IPS-18a (cell line): Measurements from ENCODE around the gene DISC1.
"Not testable (repeated sequence)": the region's sequence is repeated elsewhere in the genome, so short reads cannot be mapped to it uniquely, and the experiment has no call there.

ENCODE experiments used
- H3K27ac ChIP-seq: one replicate; pipeline ENCODE4 v1.5.1; 2013; ENCODE audit warnings: low read length
- H3K27me3 ChIP-seq: one replicate; pipeline ENCODE4 v1.6.1; 2013; ENCODE audit warnings: mild to moderate bottlenecking, low read length; ENCODE audit not compliant: control insufficient read depth, insufficient read depth
- H3K36me3 ChIP-seq: one replicate; pipeline ENCODE4 v1.6.1; 2013; ENCODE audit warnings: low read depth, low read length; ENCODE audit not compliant: control insufficient read depth
- H3K4me1 ChIP-seq: one replicate; pipeline ENCODE4 v1.6.1; 2013; ENCODE audit warnings: low read depth, low read length; ENCODE audit not compliant: control insufficient read depth
- H3K4me3 ChIP-seq: one replicate; pipeline ENCODE4 v1.5.1; 2013; ENCODE audit warnings: low read length
- H3K9ac ChIP-seq: one replicate; pipeline ENCODE4 v1.6.1; 2013; ENCODE audit warnings: mild to moderate bottlenecking, low read length, moderate library complexity
- H3K9me3 ChIP-seq: one replicate; pipeline ENCODE4 v1.6.1; 2013; ENCODE audit warnings: low read depth, low read length; ENCODE audit not compliant: control insufficient read depth

DISC1 gene

DNA sequence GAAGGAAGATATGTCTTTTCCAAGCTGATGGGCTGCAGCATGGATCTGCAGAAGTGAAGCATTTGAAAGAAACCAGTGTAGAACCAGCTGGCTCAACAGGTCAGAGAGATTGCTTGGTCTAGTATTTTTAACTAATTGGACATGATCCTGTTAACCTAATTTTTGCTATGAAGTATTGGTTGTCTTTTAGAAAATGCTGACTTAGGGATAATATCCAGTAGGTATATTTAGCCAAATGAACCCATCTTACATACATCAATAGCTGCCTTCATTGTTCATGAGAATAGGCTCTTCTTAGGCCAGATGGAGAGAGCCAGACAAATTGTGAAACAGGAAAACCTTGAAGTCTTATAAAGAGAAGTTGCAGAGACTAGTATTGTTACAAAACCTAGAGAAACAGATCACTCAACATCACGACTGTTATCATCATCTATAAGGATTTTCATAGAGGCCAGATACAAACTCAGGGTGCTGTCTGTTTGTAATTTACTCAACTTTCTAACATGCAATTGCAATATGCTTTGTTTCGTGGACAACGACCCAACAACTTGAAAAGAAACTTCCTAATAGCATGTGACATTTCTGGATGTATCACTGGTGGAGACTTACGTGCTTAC lies 148.2 kb downstream of the DISC1 start:
- Histone ChIP-seq H3K27me3 (no peaks in the 10 kb centered on the region), H3K36me3 (no peaks in the 10 kb centered on the region), H3K4me1 (peaks cover 7% of the 10 kb centered on the region), H3K9me3 (no peaks in the 10 kb centered on the region), H3K9ac (no peak overlapping the region), H3K27ac (no peak overlapping the region), H3K4me3 (no peak overlapping the region)

DNA sequence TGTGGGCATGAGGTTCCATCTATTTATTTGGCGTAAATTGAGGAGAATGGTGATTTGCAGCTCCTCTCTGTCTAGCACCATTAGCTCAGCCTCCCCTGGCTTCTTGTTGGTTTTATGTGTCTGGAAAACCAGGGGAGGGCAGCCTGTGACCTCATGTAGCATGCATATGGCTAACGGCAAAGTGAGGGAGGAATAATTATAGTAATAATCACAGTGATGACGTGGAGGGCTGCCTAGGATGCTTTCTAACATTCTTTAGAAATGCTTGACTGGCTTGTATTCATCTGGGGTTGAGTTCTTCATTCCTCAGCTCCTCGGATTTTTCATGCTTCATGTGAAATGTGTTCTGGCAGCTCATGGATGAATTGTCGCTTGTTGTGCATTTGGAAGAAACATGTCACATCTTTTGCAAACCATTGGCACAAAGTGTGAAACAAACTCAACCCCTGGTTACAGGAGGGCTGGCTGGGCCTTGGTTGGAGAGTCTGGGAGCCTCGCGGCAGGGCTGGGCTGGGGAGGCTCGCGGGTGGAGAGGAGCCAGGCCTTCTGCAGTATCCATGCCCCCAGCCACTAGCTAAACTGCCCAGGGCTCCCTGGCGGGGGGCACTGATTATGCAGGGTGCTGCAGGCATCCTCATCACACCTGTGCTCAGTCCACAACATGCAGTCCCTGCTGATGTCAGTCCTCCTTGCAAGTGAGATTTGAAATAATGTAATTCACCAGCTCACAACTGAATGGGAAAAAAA lies 149.6 kb downstream of the DISC1 start:
- Histone ChIP-seq H3K36me3 (no peaks in the 10 kb centered on the region), H3K27me3 (no peaks in the 10 kb centered on the region), H3K27ac (no peak overlapping the region), H3K9me3 (no peaks in the 10 kb centered on the region), H3K9ac (no peak overlapping the region), H3K4me3 (no peak overlapping the region), H3K4me1 (no peaks in the 10 kb centered on the region)

DNA sequence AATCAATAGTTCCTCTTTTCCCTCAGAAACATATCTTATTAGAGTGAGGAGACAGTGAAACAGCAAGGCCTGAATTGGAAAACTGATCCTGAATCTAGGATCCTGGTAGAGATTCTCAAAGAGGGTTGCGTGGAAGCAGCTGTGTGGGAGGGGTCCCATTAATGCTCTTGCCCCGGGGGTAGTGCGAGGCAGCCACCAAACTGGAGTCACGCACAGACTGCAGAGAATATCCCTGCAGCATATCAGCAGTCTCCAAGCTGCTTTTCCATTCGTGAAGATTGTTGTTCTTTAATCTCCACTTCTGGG lies 150.1 kb downstream of the DISC1 start:
- Histone ChIP-seq H3K9ac (no peak overlapping the region), H3K27ac (no peak overlapping the region), H3K27me3 (no peaks in the 10 kb centered on the region), H3K4me1 (peaks cover 3% of the 10 kb centered on the region), H3K36me3 (no peaks in the 10 kb centered on the region), H3K9me3 (no peaks in the 10 kb centered on the region), H3K4me3 (no peak overlapping the region)

DNA sequence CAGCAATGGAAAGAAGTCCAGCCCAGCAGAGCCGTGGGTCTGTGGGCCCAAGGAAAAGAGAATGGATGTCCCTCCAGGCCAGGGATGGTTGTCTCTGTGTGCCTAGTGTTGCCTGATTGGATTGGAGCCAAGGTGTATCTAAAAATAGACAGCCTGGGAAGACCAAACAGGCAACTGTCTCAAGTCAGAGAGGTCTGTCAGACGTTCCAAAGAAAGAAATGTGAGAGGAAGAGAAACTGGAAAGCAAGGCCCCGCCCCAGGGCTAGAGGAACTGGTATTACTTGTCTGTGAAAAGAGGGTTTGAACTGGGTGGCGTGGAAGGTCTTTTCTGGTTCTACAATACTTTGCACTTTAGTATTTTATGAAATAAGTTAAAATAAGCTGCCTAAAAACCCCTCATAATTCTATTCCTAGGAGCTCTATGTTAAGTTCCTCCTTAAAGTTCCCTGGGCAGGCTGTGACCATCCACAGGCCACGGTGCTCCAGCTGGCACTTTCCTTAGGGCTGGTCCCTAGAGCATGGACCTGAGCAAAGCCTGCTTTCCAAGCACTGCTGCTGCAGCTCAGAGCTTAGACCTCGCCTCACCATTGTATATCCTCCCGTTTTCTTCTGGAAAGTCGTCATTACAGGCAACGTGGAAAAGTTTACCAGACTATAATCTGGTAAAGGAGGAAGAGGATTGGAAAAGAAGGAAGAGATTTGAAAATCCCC lies 151.6 kb downstream of the DISC1 start:
- Histone ChIP-seq H3K4me1 (peaks cover 9% of the 10 kb centered on the region), H3K36me3 (no peaks in the 10 kb centered on the region), H3K9me3 (no peaks in the 10 kb centered on the region), H3K27me3 (no peaks in the 10 kb centered on the region), H3K4me3 (no peak overlapping the region), H3K9ac (no peak overlapping the region), H3K27ac (no peak overlapping the region)

DNA sequence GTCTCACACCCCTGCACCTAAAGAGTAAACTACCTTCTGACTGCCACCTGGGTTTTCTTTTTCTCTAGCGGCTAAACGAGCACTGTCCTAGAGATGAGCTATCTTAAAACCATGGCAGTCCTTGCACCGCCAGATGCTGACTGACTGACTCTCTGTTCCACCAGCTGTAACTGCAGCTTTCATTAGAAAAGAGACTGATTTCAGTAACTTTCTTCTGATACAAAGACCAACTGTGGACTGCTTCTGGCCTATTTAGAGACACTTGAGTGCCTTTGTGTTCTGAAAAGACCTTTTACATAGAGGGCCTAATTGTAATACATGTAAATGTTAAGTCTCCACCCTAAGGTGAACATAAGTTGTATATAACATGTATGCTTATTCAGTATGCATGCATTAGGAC lies 152.5 kb downstream of the DISC1 start:
- Histone ChIP-seq H3K9ac (no peak overlapping the region), H3K4me1 (peaks cover 9% of the 10 kb centered on the region), H3K4me3 (no peak overlapping the region), H3K9me3 (no peaks in the 10 kb centered on the region), H3K36me3 (no peaks in the 10 kb centered on the region), H3K27me3 (no peaks in the 10 kb centered on the region), H3K27ac (no peak overlapping the region)

DNA sequence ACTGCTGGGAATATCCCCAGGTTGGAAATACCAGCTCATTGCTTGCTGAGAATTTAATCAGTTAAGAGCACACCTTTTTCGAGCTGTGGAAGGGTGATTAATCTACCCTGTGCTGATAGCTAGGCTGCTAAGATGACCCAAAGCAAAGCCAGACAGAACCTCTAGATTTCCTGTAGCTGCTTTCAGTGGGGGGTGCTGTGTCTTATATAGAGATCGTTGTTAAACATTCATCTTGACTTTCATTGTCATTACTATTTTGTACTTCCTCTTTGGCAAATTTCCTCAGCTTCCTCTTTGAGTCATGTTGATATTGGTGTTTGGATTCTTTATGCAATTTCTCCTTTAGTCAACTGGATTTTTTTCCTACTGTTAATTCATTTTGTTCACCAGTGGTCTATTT lies 155.3 kb downstream of the DISC1 start:
- H3K4me3 ChIP-seq: no peak overlapping the region
- no peaks in the 10 kb centered on the region for H3K27me3 ChIP-seq
- no peak overlapping the region for H3K27ac ChIP-seq
- H3K9me3 ChIP-seq: no peaks in the 10 kb centered on the region
- peaks cover 9% of the 10 kb centered on the region for H3K4me1 ChIP-seq
- no peak overlapping the region for H3K9ac ChIP-seq
- no peaks in the 10 kb centered on the region for H3K36me3 ChIP-seq

DNA sequence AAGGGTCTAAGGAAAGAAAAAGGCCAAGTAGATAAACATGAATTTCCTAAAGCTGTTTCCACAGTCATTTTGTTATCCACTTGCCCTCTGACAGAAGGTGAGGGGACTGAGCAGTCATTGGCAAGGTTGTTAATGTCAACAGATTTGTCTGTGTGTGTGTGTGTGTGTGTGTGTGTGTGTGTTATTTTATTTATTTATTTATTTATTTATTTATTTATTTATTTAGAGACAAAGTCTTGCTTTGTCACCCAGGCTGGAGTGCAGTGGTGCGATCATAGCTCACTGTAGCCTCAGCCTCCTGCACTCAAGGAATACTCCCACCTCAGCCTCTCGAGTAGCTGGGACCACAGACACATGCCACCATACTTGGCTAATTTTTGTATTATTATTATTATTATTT lies 158.5 kb downstream of the DISC1 start:
- not testable (repeated sequence) for H3K9me3 ChIP-seq, H3K4me3 ChIP-seq, H3K27me3 ChIP-seq, H3K9ac ChIP-seq, H3K36me3 ChIP-seq, H3K27ac ChIP-seq, H3K4me1 ChIP-seq

DNA sequence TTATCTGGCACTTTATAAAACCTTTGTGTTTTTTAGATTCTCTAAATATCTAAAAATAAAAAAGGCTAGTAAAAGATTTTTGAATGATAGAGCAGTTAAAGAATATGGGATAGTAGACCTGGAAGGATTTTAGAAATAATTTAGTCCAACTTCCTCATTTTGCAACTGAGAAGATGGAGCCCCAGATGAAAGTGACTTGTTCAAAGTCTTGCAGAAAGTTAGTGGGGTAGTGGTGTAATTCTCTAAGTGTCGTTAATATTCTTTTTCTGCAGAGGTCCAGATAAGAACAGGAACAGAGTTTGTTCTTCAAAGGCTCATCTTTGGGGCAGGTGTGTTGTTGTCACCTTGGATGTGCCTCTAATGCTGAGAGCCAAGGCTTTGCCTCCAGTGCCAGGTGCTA lies 159.5 kb downstream of the DISC1 start:
- Histone ChIP-seq H3K4me3 (no peak overlapping the region), H3K4me1 (peaks cover 9% of the 10 kb centered on the region), H3K9ac (no peak overlapping the region), H3K27me3 (no peaks in the 10 kb centered on the region), H3K36me3 (no peaks in the 10 kb centered on the region), H3K9me3 (no peaks in the 10 kb centered on the region), H3K27ac (no peak overlapping the region)

DNA sequence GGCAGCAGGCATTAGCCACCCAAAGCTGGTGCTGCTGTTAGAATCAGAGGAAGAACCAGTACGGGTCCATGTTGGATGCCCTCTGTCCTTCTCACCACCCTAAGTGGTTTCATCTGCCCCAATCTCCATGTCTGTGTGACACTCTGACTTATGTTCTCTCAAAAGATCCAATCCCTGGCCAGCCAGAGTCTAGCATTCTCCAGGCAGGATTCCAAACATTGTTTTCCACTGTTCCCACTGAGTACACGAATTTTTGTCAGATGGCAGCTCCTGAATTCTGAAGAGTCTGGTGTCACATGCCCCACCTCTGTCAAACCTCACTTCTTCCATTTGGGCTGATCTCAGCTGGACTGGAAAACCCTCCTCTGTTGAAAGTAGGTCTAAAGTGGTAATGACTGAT lies 166.0 kb downstream of the DISC1 start:
- Histone ChIP-seq H3K4me3 (no peak overlapping the region), H3K36me3 (no peaks in the 10 kb centered on the region), H3K9me3 (no peaks in the 10 kb centered on the region), H3K27me3 (no peaks in the 10 kb centered on the region), H3K27ac (no peak overlapping the region), H3K4me1 (no peaks in the 10 kb centered on the region), H3K9ac (no peak overlapping the region)

DNA sequence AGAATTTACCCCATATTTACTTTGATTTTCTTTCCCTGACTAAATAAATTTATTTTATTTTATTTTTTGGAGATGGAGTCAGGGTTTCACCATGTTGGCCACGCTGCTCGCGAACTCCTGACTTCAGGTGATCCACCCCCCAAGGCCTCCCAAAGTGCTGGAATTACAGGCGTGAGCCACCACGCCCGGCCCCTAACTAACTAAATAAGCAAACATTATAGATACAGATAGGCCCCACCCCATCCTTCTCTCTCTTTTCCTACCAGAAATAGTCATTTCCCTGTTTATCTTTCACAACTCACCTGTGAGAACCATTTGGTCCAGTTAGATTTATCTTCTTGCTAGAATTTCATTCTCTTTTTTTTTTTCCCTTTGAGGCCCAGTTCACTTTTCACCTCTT lies 167.3 kb downstream of the DISC1 start:
- no peaks in the 10 kb centered on the region for H3K4me1 ChIP-seq
- no peaks in the 10 kb centered on the region for H3K9me3 ChIP-seq
- no peak overlapping the region for H3K9ac ChIP-seq
- H3K27me3 ChIP-seq: no peaks in the 10 kb centered on the region
- H3K36me3 ChIP-seq: no peaks in the 10 kb centered on the region
- no peak overlapping the region for H3K27ac ChIP-seq
- H3K4me3 ChIP-seq: no peak overlapping the region

DNA sequence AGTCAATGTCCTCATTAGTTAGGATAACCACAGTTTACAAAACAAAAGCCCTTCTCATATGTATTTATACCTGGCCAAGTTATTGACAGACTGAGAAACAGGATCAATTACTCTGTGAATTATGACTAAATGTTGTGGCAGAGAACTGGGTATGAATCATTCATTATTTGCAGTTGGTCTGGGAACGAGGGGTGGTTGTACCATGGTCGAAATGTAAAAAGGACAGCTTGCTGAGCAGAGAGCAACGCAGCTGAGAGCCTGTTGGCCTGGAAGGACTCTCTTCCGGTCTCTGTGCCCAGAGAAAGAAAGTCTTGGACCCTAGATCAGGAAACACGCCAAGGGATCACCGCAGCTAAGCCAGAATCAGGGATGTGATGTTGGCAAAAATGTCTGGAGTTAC lies 169.6 kb downstream of the DISC1 start:
- Histone ChIP-seq H3K36me3 (no peaks in the 10 kb centered on the region), H3K27me3 (no peaks in the 10 kb centered on the region), H3K9ac (no peak overlapping the region), H3K4me1 (no peaks in the 10 kb centered on the region), H3K9me3 (no peaks in the 10 kb centered on the region), H3K27ac (no peak overlapping the region), H3K4me3 (no peak overlapping the region)
